Transverse colon (tissue), 4 donors: ENCODE results near the gene HAUS5. TPM values are rescaled to one million over a fixed set of nuclear protein-coding genes. Genes with fewer than 3 reads are reported as not detected.

Experiments used
- DNase-seq: peaks from one replicate; pipeline ENCODE4 v3.0.0-alpha.2; 2019
- H3K27ac ChIP-seq, 4 donors: fragments of 200-600 bp; sonication (generic); 2 replicates each; pipeline ENCODE4 v1.5.1; 2016 to 2018; ENCODE audit warnings: inconsistent platforms in 4 of 4
- H3K27me3 ChIP-seq: fragments of 200-600 bp; sonication (generic); 2 replicates; pipeline ENCODE4 v1.5.1; 2017; ENCODE audit warnings: inconsistent platforms
- H3K36me3 ChIP-seq, 4 donors: fragments of 200-600 bp; sonication (generic); 2 replicates each; pipeline ENCODE4 v1.5.1; 2017 to 2019; ENCODE audit warnings: inconsistent platforms in 4 of 4
- H3K4me1 ChIP-seq, 4 donors: fragments of 200-600 bp; sonication (generic); 2 replicates each; pipeline ENCODE4 v1.5.1; 2017 to 2020; ENCODE audit warnings: inconsistent platforms in 4 of 4
- H3K4me3 ChIP-seq, 4 donors: fragments of 200-600 bp; sonication (generic); 1 replicate in 1 of 4; 2 replicates in 3 of 4; pipeline versions ENCODE4 v1.5.1 to v1.6.1; 2017 to 2019; ENCODE audit warnings: inconsistent platforms in 4 of 4
- H3K9me3 ChIP-seq, 2 donors: fragments of 200-600 bp; sonication (generic); 2 replicates each; pipeline ENCODE4 v1.5.1; 2017 to 2019; ENCODE audit warnings: inconsistent platforms in 2 of 2
- EP300 ChIP-seq: sonication (generic); formaldehyde crosslinking; IDR thresholded peaks from one replicate; pipeline ENCODE4 v1.6.1; 2017; ENCODE audit warnings: antibody characterized with exemption, low read depth
- POLR2A ChIP-seq: fragments of 450-650 bp; IDR thresholded peaks from one replicate; pipeline ENCODE4 v1.6.1; 2016; ENCODE audit warnings: antibody characterized with exemption, mild to moderate bottlenecking, moderate library complexity
- POLR2AphosphoS5 ChIP-seq, 3 donors: sonication (generic); formaldehyde crosslinking; IDR thresholded peaks; one replicate each; pipeline ENCODE4 v1.6.1; 2016; ENCODE audit warnings: antibody characterized with exemption in 3 of 3
- WGBS, 2 donors: methylation state at CpG; one replicate each; pipeline ENCODE4 v1.1.5; 2018; ENCODE audit warnings: low coverage in 1 of 2; 5-methylcytosine and 5-hydroxymethylcytosine counted together
- in situ Hi-C, 4 donors: fragments of 200-750 bp; cut with MboI; loops; one replicate each; pipeline versions ENCODE4 v1.15.0 to v1.15.1; 2017; ENCODE audit warnings: low sequenced_read_pairs in 3 of 4, low pct_ligation_motif_present in 1 of 4, low pct_unique_long_range_greater_than_20kb in 1 of 4
- intact Hi-C: fragments of 100-400 bp; cut with DNase I; formaldehyde crosslinking; loops from one replicate; pipeline ENCODE4 v1.15.1; 2023; ENCODE audit warnings: low total_unique reads
- total RNA-seq, 4 donors: library from RNA; depleted of rRNA; stranded (reverse); fragments of >200 nt; gene quantifications; one replicate each; pipeline ENCODE4 v1.1.0, GENCODE V29; 2016
- TF ChIP-seq, protein P1 (sequence below), 5 experiments: fragments of 200-600 bp in 3 of 5; fragments of 450-650 bp in 2 of 5; sonication (generic) in 3 of 5; IDR thresholded peaks; 1 replicate in 2 of 5; 2 replicates in 3 of 5; pipeline ENCODE4 v1.5.1; 2016 to 2017; ENCODE audit warnings: antibody characterized with exemption in 5 of 5, inconsistent platforms in 3 of 5, mild to moderate bottlenecking in 2 of 5, moderate library complexity in 1 of 5

Gene HAUS5
- total RNA-seq, 4 donors from 2014 or later = 3.7 to 6.6 (median 5.2) TPM

DNA sequence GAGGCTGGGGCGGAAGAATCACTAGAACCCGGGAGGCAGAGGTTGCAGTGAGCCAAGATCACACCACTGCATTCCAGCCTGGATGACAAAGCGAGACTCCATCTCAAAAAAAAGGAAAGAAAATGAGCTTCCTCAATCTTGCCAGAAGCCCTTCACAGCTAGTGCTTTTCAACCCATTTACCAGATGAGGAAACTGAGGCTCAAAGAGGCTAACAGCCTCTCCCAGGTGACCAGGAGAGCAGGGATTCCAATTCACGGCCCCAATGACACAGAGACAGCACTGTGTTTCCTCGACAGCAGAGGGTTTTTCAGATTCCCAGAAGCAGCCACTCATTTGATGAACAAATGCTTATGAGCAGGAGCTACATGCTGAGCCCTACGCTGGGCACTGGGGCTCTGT, 57.0 kb downstream of the HAUS5 start:
- WGBS, 2 donors = 60 to 76% methylated on average over 3 to 6 of the region's 6 CpGs

DNA sequence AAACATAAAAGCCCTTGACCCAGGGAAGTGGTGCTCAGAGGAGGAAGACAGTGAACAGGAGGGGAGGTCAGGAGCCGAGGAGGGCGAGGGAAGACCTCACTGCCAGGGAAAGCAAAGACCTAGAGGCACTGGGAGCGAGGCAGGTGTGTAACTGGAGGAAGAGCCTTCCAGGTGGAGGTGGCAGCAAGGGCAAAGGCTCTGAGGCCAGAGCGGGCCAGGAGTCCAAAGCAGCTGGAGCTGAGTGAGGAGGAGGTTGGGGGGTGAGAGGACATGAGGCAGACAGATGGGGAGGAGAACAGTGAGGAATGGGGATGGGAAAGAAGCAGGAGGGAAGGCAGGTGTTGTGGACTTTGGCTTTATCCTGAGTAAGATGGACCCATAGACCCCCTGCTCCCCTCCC, 57.4 kb downstream of the HAUS5 start:
- intact Hi-C loops = no loop called here
- no peak overlapping the region for H3K4me3 ChIP-seq
- no peaks in the 10 kb centered on the region for H3K9me3 ChIP-seq
- WGBS, 2 donors = 25 to 46% methylated on average over 4 of the region's 4 CpGs
- peaks cover 0 to 9% (median 4%) of the 10 kb centered on the region in 4 donors for H3K4me1 ChIP-seq
- H3K27ac ChIP-seq = no peak overlapping the region
- H3K36me3 ChIP-seq = no peaks in the 10 kb centered on the region
- no peak for DNase-seq
- H3K27me3 ChIP-seq = peaks cover 33% of the 10 kb centered on the region
- in situ Hi-C loops = no loop called here
- TF ChIP-seq POLR2A (no peak), POLR2AphosphoS5 (IDR thresholded peaks at IDR 0.05) (no peak), EP300 (no peak)
- TF ChIP-seq, protein P1, sequence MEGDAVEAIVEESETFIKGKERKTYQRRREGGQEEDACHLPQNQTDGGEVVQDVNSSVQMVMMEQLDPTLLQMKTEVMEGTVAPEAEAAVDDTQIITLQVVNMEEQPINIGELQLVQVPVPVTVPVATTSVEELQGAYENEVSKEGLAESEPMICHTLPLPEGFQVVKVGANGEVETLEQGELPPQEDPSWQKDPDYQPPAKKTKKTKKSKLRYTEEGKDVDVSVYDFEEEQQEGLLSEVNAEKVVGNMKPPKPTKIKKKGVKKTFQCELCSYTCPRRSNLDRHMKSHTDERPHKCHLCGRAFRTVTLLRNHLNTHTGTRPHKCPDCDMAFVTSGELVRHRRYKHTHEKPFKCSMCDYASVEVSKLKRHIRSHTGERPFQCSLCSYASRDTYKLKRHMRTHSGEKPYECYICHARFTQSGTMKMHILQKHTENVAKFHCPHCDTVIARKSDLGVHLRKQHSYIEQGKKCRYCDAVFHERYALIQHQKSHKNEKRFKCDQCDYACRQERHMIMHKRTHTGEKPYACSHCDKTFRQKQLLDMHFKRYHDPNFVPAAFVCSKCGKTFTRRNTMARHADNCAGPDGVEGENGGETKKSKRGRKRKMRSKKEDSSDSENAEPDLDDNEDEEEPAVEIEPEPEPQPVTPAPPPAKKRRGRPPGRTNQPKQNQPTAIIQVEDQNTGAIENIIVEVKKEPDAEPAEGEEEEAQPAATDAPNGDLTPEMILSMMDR (IDR thresholded peaks at IDR 0.05) = no peak

More for the DNA sequence above, 57.0 kb downstream of the HAUS5 start:
- Histone ChIP-seq H3K4me1 (peaks cover 0 to 9% (median 4%) of the 10 kb centered on the region in 4 donors), H3K27ac (no peak overlapping the region), H3K36me3 (no peaks in the 10 kb centered on the region), H3K9me3 (no peaks in the 10 kb centered on the region), H3K27me3 (peaks cover 32% of the 10 kb centered on the region), H3K4me3 (no peak overlapping the region)
- in situ Hi-C loops (no loop called here), intact Hi-C loops (no loop called here)
- TF ChIP-seq POLR2AphosphoS5 (IDR thresholded peaks at IDR 0.05) (no peak), EP300 (no peak), POLR2A (no peak)
- TF ChIP-seq, protein P1 (IDR thresholded peaks at IDR 0.05) = no peak
- no peak for DNase-seq

DNA sequence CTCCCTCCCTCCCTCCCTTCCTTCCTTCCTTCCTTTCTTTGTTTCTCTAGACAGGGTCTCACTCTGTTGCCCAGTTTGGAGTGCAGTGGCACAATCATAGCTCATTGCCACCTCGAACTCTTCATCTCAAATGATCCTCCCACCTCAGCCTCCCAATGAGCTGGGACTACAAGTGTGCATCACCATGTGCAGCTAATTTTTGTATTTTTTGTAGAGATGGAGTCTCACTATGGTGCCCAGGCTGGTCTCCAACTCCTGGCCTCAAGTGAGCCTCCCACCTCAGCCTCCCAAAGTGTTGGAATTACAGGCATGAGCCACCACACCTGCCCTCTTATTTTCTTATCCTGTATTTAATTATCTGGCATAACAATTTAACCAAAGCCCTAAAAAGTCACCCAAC, 58.2 kb downstream of the HAUS5 start:
- DNase-seq = no peak
- in situ Hi-C loops (no loop called here), intact Hi-C loops (no loop called here)
- no peaks in the 10 kb centered on the region for H3K36me3 ChIP-seq
- no peak for TF ChIP-seq POLR2AphosphoS5 (IDR thresholded peaks at IDR 0.05)
- TF ChIP-seq EP300 = no peak
- TF ChIP-seq POLR2A = no peak
- TF ChIP-seq, protein P1 (IDR thresholded peaks at IDR 0.05) = no peak
- H3K27me3 ChIP-seq = peaks cover 39% of the 10 kb centered on the region
- 91% methylated on average over 1 of the region's 1 CpG; no CpG with 5 or more reads in 1 of the 2 donors for WGBS, 2 donors
- no peak overlapping the region for H3K4me3 ChIP-seq
- no peak overlapping the region for H3K27ac ChIP-seq
- no peaks in the 10 kb centered on the region for H3K9me3 ChIP-seq
- peaks cover 0 to 9% (median 4%) of the 10 kb centered on the region in 4 donors for H3K4me1 ChIP-seq

DNA sequence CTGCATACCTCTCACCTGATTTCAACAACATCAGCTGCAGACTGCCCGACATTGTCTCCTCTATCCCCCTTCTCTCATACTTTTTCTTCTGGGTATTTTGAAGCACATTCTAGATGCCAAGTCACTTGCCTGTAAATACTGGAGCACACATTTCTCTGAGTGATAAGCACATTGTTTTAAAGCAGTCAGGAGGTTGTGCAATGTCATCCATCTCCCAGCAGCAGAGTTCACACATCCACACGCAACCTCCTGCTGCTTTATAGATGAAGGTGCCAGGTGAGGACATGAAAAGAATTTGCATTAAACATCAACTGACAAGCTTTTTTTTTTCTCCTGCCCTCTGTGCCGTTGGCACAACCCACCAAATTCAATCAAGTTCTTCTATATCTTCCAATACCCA, 59.3 kb downstream of the HAUS5 start:
- intact Hi-C loops (no loop called here), in situ Hi-C loops (no loop called here)

More for the DNA sequence above, 59.3 kb downstream of the HAUS5 start:
- Histone ChIP-seq H3K36me3 (no peaks in the 10 kb centered on the region), H3K4me1 (peaks cover 0 to 9% (median 4%) of the 10 kb centered on the region in 4 donors), H3K27me3 (peaks cover 39% of the 10 kb centered on the region), H3K27ac (no peak overlapping the region), H3K9me3 (no peaks in the 10 kb centered on the region), H3K4me3 (no peak overlapping the region)
- 21 to 25% methylated on average over 3 of the region's 3 CpGs for WGBS, 2 donors
- no peak for TF ChIP-seq EP300
- no peak for TF ChIP-seq POLR2A
- TF ChIP-seq, protein P1 (IDR thresholded peaks at IDR 0.05) = no peak
- no peak for TF ChIP-seq POLR2AphosphoS5 (IDR thresholded peaks at IDR 0.05)
- DNase-seq = no peak
